Glutamatergic neuron (in vitro differentiated cells): ENCODE results near the gene OSER1. TPM values are rescaled to one million over a fixed set of nuclear protein-coding genes. Genes with fewer than 3 reads are reported as not detected.

Experiments used
- DNase-seq: peaks from one replicate; pipeline ENCODE4 v3.0.0; 2022
- H3K27ac Mint-ChIP-seq: one replicate; pipeline ENCODE4 v1.8.0; 2020; ENCODE audit warnings: mild to moderate bottlenecking, mixed read lengths, inconsistent platforms; ENCODE audit not compliant: unreplicated experiment
- H3K27me3 Mint-ChIP-seq: one replicate; pipeline ENCODE4 v1.8.0; 2020; ENCODE audit warnings: mild to moderate bottlenecking, moderate library complexity, mixed read lengths, inconsistent platforms; ENCODE audit not compliant: unreplicated experiment
- H3K36me3 Mint-ChIP-seq: one replicate; pipeline ENCODE4 v1.8.0; 2020; ENCODE audit warnings: mild to moderate bottlenecking, mixed read lengths, inconsistent platforms; ENCODE audit not compliant: unreplicated experiment
- H3K4me1 Mint-ChIP-seq: one replicate; pipeline ENCODE4 v1.8.0; 2020; ENCODE audit warnings: mild to moderate bottlenecking, low read depth, mixed read lengths, inconsistent platforms; ENCODE audit not compliant: unreplicated experiment
- H3K4me3 Mint-ChIP-seq: one replicate; pipeline ENCODE4 v1.8.0; 2020; ENCODE audit warnings: mild to moderate bottlenecking, mixed read lengths, inconsistent platforms; ENCODE audit not compliant: unreplicated experiment
- H3K9me3 Mint-ChIP-seq: one replicate; pipeline ENCODE4 v1.8.0; 2020; ENCODE audit warnings: mild to moderate bottlenecking, moderate library complexity, mixed read lengths, inconsistent platforms; ENCODE audit not compliant: unreplicated experiment
- total RNA-seq: library from RNA; stranded (reverse); fragmentation: NEBNext Ultra II Directional; extraction: Animal tissue kit (Norgen Biotek cat#: 25700); gene quantifications from one replicate; pipeline ENCODE4 v1.2.1, GENCODE V29; 2021; ENCODE audit not compliant: unreplicated experiment
- TF ChIP-seq, protein P1 (sequence below): fragments of 200-600 bp; sonication (generic); IDR thresholded peaks from one replicate; pipeline ENCODE4 v1.5.0; 2021; ENCODE audit not compliant: partially characterized antibody, unreplicated experiment

OSER1 gene
- total RNA-seq, 1 donor from 2014 or later, result 31.9 TPM

DNA sequence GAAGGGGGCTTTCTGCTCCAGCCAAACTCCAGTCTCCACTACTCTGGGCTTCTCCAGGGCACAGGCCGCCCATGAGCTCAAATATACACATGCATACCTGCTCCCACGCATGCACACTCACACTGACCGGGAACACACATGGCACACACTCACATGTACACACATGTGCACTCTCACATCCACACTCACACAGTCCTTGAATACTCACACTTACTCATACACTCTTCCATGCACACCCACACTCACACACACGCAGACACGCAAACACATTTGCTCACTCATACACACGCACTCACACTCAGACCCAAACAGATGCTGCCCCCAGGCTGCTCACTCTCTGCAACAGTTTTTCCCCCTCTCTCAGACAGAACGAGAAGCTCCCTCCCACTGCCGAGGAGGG lies 43.5 kb upstream of the OSER1 start:
- no peak for DNase-seq
- Mint-ChIP-seq H3K27me3 (no peaks in the 10 kb centered on the region), H3K4me3 (no peak overlapping the region), H3K9me3 (peaks cover 2% of the 10 kb centered on the region), H3K27ac (no peak overlapping the region), H3K36me3 (no peaks in the 10 kb centered on the region), H3K4me1 (peaks cover 5% of the 10 kb centered on the region)
- TF ChIP-seq, protein P1, sequence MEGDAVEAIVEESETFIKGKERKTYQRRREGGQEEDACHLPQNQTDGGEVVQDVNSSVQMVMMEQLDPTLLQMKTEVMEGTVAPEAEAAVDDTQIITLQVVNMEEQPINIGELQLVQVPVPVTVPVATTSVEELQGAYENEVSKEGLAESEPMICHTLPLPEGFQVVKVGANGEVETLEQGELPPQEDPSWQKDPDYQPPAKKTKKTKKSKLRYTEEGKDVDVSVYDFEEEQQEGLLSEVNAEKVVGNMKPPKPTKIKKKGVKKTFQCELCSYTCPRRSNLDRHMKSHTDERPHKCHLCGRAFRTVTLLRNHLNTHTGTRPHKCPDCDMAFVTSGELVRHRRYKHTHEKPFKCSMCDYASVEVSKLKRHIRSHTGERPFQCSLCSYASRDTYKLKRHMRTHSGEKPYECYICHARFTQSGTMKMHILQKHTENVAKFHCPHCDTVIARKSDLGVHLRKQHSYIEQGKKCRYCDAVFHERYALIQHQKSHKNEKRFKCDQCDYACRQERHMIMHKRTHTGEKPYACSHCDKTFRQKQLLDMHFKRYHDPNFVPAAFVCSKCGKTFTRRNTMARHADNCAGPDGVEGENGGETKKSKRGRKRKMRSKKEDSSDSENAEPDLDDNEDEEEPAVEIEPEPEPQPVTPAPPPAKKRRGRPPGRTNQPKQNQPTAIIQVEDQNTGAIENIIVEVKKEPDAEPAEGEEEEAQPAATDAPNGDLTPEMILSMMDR, result no peak

DNA sequence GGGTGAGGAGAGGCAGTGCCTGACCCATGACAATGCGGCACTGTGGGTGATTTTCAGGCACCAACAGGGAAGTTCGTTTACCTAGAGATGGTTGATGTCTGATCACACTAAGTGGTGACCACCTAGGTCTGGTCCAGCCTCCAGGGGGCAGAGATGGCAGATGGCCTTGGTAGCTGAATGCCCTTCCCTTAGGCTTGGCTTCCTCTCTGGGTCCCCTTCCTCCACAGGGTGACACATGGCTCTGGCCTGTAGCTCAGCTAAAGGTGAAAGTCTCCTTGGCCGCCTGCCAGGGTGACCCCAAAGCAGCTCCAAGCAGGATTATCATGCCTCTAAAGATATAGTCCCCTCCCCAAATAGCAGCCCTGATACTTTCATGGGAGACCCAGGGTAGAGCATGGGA lies 43.0 kb upstream of the OSER1 start:
- TF ChIP-seq, protein P1, result no peak
- H3K36me3 Mint-ChIP-seq, result no peaks in the 10 kb centered on the region
- no peak for DNase-seq
- no peak overlapping the region for H3K27ac Mint-ChIP-seq
- H3K27me3 Mint-ChIP-seq, result no peaks in the 10 kb centered on the region
- H3K9me3 Mint-ChIP-seq, result peaks cover 2% of the 10 kb centered on the region
- peaks cover 5% of the 10 kb centered on the region for H3K4me1 Mint-ChIP-seq
- no peak overlapping the region for H3K4me3 Mint-ChIP-seq

DNA sequence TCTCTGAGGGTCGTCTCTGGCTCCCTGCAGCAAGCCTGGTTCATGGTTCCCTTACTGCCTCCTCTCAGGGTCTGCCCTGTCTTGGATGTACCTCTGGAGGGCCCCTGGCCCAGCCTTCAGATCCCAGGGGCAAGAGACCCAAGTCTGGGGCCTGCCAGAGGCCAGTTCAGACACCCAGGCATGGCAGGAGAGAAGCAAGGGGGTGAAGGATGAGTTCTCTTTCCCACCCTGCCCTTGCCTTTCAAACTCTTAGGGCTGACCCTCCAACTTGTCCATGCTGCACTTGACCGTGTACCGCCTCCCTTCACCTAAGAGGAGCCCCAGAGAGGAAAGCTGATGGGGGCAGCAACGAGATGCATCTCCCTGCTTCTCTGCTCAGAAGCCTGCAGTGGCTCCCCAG lies 40.7 kb upstream of the OSER1 start:
- Mint-ChIP-seq H3K36me3 (no peaks in the 10 kb centered on the region), H3K9me3 (peaks cover 2% of the 10 kb centered on the region), H3K4me3 (no peak overlapping the region), H3K27me3 (no peaks in the 10 kb centered on the region), H3K4me1 (peaks cover 5% of the 10 kb centered on the region), H3K27ac (no peak overlapping the region)
- TF ChIP-seq, protein P1, result no peak
- DNase-seq, result no peak

DNA sequence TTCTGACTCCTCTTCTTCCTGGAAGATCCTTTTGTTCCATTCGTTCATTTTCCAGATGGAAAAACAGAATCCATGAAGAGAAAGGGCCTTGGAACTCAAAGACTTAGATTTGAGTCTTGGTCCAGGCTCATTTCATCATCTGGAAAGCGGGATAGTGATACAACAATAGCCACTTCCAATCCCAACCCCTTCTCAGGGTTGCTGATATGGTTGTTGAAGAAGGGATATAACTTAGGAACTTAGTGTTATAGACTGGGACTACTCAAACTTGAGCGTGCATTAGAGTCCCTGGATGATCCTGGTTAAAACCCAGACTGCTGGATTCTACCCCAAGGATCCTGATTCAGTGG lies 37.8 kb upstream of the OSER1 start:
- Mint-ChIP-seq H3K4me3 (peak overlapping the region; percentile 92), H3K36me3 (no peaks in the 10 kb centered on the region), H3K27me3 (peaks cover 1% of the 10 kb centered on the region), H3K27ac (peak overlapping the region; percentile 25), H3K4me1 (peaks cover 7% of the 10 kb centered on the region), H3K9me3 (peaks cover 2% of the 10 kb centered on the region)
- TF ChIP-seq, protein P1, result no peak
- DNase-seq, result no peak

DNA sequence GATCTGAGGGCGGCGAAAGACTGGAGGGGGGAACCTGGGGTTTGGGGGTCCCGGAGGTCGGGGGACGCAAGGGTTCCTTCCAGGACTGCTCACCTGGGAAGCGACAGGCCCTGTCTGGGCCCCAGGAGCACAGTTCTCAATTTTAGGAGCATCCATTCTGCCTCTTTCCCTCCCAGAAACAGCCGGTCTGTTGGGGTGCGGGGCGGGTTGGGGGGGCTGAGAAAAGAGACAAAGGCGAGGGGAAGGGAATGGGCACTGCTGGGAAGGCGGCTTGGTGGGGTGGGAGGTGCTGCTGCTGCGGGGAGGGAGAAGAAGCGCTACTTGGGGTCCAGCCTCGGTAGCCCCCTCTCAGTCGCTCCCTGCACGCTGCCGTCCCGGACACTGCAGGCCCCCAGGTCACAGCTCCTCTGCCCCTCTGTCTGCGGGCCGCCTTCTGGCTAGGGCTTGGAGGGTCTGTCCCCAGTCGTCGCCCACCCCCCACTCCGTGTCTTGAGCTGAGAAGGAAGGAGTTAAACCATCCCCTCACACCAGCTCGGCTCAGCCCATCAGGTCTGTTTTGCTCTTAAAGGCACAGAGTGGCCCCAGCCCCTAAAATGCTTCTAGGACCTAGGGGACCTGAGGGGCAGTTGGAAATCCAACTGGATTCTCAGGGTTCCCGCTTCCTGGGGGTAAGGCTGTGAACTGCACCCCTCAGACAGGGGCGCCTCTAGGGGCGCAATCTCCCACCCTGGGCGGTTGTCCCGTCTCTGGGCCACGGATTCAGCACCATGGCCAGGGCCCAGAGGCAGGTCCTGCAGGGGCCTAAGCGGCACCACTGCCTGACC lies 37.2 kb upstream of the OSER1 start:
- peaks cover 1% of the 10 kb centered on the region for H3K9me3 Mint-ChIP-seq
- no peaks in the 10 kb centered on the region for H3K36me3 Mint-ChIP-seq
- TF ChIP-seq, protein P1, result peak; percentile 62
- peaks cover 1% of the 10 kb centered on the region for H3K27me3 Mint-ChIP-seq
- DNase-seq, result peak; percentile 59
- H3K4me1 Mint-ChIP-seq, result peaks cover 3% of the 10 kb centered on the region
- H3K4me3 Mint-ChIP-seq, result peak overlapping the region; percentile 92
- peak overlapping the region; percentile 86 for H3K27ac Mint-ChIP-seq
